Activated CD4-positive, alpha-beta T cell treated with anti-CD3 and anti-CD28 coated beads, Interleukin-2, amount 50 U/mL, for 16 hours (primary cell): ENCODE results near the gene CCDC57.
A peak's percentile ranks its signal among the peaks of the same experiment; 100 is the strongest.

ENCODE experiments used
- DNase-seq: peaks from one replicate; pipeline ENCODE4 v3.0.0-alpha.2; 2020

Gene CCDC57

DNA sequence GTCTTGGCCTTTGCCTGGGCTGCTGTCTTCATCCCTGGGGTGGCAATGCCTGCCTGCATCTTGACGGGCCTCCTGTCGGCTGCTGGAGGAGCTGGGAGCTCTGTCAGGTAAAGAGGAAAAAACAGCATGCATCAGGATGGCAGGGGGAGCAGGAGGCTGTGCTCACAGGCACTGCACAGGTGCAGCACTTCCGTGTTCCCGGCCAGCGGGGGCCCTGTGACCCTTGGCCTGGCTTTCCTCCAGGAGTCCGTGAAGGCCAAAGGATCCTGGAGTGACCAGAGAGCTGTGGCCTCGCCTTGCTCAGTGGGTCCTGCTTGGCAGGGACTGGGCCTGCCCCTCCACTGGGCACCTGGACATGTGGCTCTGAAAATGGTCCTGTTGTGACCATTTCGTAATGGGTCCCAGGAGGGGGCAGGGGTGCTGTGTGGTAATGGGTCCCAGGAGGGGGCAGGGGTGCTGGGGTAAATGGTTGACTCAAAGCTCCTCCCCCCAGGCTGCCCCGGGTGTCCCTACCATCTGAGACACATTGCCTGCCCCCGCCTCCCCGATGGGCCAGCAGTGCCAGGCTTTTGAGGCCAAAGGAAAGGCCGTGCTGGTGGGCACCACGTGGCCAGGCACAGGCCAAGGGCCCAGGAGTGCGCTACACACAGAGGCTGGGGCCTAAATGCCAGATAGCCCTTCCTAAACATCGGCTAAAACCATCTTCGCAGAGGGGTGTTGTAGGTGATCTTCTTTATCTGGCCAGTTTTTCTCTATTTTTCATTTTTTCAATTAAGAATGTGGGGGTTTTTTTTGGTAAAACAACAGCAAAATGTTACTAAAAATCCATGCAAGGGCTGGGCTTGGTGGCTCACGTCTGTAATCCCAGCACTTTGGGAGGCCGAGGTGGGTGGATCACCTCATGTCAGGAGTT, 110.6 kb downstream of the CCDC57 start:
- no peak for DNase-seq

- DNase-seq: no peak
Observed at GRCh38 chr17:82101301-82101715, 111.3 kb downstream of the CCDC57 start.

DNA sequence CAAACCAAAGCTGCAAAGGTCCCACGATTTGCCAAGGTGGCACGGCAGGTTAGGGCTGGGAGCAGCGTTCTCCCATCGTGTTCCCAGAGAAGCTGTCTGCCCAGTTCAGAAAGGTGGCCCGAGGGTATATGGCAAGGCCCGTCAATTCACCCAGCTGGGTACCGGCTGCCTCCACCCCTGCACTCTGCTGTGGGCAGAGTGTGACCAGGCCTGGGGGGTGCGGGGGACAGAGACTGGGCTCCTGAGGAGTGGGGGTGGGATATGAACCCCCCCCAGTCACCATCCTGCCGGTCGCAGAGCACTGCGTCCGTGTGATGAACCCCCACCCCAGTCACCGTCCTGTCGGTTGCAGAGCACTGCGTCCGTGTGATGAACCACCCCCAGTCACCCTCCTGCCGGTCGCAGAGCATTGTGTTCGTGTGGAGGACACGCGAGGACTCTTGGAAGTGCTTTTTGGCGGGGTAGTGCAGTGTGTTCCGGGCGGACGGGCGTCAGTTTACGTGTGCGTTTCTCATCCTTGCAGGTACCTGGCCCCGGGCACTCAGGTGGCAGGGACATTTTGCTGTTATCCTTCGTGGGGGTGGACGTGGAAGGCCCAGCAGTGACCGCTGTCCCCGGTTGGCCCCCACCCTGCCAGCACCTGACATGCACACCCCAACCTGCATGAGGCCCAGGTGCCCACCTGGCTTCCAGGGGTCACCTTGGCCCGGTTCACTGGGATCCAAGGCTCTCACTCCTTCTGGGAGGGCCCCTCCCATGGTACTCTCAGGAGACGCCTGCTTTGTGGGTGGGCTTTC, 111.9 kb downstream of the CCDC57 start:
- no peak for DNase-seq

DNA sequence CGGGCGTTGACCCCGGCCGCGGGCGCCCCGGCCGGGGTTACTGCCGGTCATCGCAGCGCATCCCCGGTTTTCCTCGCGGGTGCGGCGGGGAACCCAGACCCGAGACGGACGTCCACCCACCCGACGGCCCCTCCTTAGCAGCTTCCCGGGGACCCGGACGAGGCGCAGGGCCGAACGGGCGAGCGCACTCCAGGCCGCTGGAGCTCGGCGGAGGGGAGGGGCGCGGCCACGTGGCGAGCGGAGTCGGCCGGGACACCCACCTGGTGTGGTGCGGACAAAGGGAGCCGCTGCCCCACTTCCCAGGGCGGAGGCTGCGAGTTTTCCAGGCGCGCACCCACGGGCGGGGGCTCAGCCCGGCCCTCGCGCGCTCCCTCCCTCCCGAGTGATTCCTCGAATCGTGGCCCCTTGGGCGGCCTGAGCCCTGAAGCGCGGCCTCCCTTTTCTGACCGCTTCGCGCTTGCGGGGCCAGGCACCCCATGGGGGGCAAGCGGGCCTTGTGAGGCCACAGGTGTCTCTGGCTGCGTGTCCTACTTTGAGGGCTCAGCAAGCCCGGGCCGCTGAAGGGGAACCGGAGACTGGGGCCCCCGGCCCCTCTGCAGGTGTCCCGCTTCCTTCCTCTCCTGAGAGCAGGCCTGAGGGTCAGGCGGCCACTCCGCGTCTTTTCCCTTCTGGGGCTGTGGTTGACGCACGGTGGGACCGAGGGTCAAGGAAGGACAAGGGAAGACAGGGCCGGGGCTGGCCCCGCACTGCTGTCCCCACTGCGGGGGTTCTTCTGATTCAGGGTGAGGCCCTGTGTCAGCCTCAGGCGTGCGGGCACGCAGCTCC, 113.5 kb downstream of the CCDC57 start:
- DNase-seq: no peak

GRCh38 chr17:82098169-82098938, 114.3 kb downstream of the CCDC57 start, which contains the start of gene FASN:
TSS of gene FASN (minus strand) at chr17:82098236. CDS start at chr17:82096445, 1,791 bp downstream.
- DNase-seq: peak; percentile 97

GRCh38 chr17:82097919-82098168, 114.8 kb downstream of the CCDC57 start:
- DNase-seq: no peak

DNA sequence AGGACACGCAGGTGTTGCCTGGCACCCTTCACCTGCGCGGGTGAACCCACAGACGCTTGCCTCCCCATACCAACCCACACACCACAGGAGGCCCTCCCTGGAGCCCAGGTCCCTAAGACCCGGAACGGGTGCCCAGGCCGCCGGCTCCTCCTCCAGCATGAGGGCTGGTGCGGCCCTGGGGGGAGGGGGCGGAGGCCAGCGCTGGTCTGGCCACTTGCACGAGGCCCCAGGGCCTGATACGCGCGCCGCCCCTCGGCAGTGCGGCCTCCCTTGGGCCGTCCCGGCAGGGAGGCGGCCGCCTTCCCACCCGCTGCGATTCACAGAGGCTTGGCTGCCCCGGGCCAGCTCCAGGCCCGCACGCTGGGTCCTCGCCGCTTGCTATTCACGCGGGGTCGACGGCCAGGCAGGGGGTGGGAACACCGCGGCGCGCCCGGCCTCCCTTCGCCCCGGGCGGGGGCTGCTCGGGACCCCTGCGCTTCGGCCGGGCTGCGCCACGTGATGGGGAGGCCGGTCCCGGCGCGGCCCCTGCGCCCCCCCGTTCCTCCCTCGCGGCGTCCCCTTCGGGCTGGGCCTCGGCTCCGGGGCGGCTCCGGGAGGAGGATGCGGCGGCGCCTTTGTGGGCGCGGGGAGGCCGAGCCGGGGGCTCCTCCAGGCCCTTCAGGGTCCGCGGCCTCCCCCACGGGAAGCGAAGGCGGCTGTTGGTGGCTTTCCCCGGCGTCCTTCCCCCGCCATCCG, 115.3 kb downstream of the CCDC57 start:
- DNase-seq: peak; percentile 30

- DNase-seq: no peak
Observed at GRCh38 chr17:82096709-82097183, 115.9 kb downstream of the CCDC57 start.

GRCh38 chr17:82095777-82096708, 116.6 kb downstream of the CCDC57 start:
- no peak for DNase-seq

DNA sequence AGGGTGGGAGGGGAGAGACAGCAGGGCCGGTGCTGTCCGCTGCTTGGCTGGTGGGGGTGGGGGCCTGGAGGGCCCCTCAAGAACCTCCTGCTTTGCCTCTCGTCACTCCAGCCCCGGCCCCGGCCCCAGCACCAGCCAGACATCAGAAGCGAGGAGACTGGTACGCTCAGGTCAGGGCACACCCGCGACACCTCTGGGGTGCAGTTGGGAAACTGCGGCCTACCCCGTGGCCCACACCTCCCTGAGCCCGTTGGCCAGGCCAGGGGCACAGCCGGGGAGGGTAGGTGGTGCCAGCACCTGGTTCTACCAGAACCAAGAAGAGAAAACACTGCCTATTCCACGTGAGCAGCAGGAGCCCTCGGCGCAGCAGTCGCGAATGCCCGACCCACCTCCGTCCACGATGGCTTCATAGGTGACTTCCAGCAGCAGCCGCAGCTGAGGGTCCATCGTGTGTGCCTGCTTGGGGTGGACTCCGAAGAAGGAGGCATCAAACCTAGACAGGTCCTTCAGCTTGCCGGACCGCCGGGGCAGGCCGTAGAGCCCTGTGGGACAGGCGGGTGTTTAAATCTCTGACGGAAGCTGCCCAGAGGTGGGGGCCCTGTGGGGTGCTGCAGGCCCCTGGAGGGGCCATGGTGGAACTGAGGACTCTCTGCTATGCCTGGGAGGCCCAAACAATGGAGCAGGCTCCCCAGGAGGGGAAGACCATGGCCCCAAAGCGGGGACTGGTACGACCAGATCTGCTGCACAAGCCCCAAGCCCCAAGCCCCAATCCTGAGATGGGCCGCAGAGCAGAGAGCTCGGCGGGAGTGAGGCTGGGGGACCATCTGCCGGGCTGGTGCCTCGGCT, 117.5 kb downstream of the CCDC57 start:
- no peak for DNase-seq

DNA sequence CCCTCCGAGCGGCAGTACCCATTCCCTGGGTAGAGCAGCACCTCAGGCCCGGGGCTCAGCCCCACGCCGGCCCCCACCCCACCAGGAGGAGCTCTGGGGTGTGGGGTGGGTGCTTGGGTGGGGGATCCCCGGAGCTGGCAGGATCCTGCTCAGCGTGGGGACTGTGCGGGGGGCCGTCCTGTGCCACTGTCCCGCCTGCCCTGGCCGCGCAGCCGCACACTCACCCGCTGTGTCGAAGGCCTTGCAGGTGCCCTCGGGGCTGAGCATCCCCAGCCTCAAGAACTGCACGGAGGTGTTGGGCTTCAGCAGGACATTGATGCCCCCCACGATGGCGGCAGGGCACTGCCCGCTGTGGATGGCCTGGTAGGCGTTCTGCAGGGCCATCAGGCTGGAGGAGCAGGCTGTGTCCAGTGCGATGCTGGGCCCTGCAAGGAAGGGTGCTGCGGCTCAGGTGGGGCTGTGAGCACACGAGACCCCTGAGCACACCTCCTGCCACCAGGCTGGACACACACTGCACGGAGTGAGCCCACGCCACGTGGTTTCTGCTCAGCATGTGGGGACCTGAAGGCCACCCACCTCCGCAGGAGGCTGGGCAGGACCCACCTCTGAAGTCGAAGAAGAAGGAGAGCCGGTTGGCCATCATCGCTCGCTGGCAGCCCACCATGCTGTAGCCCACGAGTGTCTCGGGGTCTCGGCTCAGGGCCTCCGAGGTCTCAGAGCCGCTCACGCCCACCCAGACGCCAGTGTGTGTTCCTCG, 119.5 kb downstream of the CCDC57 start:
- DNase-seq: no peak

GRCh38 chr17:82092628-82092994, 120.0 kb downstream of the CCDC57 start:
- DNase-seq: no peak

DNA sequence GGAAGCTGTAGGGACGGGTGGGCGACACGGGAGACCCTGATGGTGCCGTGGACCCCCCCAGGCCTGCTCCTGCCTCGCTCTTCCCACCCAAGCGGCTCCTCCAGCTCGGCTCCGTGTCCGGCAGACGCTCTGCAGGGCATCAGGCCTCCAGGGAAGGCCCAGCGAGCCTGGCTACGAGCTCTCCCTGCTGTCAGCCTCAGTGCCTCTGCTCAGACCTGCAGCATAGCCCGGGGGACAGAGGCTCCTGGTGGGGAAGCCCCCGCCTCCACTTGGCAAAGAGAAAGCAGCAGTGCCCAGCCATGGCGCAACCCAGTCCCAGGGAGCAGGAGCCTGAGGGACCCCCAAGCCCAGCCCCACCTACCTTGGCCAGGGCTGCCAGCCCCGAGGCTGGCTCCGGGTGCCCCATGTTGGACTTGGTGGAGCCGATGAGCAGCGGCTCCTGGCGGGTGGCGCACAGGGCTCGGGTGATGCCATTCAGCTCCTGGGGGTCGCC, 120.5 kb downstream of the CCDC57 start:
- no peak for DNase-seq

GRCh38 chr17:82091264-82092066, 121.2 kb downstream of the CCDC57 start:
- no peak for DNase-seq

DNA sequence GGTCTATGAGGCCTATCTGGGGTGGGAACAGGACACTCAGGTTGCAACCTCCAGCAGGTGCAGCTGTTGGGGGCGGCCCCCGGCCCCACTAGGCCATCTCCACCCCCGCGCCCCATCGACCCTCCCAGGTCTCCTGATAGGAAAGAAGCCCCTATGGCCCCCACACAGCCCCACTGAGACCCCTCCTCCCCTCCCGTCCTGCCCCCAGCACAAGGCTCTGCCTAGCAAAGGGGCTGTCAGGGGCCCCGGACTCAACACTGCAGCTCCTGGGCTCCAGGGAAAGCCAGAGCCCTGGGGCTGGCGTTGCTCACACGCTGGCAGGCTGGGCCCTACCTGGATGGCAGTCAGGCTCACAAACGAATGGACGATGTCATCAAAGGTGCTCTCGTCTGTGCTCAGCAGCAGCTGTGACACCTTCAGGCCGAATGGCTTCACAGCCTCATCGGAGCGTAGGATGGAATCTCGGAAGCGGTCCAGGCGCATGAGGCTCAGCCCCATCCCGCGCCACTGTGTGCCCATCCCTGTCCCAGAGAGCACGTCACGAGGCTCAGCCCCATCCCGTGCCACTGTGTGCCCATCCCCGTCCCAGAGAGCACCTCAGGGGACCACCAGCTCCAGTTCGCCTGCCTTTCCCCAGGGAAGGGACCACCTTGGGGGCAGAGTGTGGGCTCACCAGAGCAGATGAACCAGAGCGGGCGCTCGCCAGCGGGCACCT, 121.9 kb downstream of the CCDC57 start:
- no peak for DNase-seq

DNA sequence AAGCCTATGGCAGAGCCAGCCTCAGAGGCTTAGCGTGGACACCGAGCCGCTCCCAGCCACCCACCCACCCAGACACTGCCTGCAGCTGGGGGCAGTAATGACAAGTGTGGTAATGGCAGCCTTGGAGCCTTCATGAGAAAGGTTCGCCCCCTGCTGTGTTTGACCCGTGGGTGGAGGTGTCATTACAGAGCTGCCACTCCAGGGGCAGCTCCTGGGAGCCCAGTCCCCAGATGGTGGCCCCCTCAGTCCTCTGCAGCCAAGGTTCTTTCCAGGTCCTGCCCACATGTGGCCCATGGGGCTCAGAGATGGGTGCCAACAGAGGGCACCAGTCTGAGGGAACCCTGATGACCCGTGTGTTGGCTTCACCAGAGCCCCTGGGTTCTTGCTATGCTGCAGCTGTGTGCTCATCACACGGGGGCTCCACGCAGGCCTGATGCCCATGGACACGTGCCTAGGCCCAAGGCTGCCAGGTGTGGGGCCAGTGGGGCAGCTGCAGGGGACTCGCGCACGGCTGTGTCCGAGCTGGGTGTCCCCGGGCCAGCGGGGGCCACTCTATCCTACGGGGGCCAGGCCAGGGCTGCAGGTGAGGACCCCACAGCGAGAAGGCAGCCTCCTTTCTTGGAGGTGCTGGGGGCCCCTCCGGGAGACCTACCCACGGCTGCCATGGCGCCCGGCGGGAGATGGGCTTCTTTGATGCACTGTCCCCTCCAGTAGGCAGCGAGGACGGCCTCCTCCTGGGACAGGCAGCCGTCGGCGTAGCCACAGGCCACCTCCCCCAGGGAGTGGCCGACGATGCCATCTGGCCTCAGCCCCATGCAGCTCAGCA, 122.7 kb downstream of the CCDC57 start:
- DNase-seq: no peak
